SK-N-SH treated with all-trans-retinoic acid at 6 μM for 48 hours (cell line): ENCODE measurements around the gene CLEC2B.

ENCODE experiments used
- ATAC-seq: fragments of 200-7000 bp; cut with Tn5 transposase; 3 replicates; pipeline ENCODE4 v1.9.1; 2020; ENCODE audit warnings: mild to moderate bottlenecking, moderate library complexity
- ARNTL ChIP-seq: fragments of 450-650 bp; formaldehyde crosslinking; IDR thresholded peaks from 2 replicates; pipeline ENCODE4 v1.5.0; 2020; ENCODE audit warnings: low read depth, mild to moderate bottlenecking, moderate library complexity, borderline replicate concordance
- BACH2 ChIP-seq: fragments of 250-450 bp; sonication (Bioruptor Pico); IDR thresholded peaks from 2 replicates; pipeline ENCODE4 v1.9.0; 2021; ENCODE audit warnings: mild to moderate bottlenecking, borderline replicate concordance
- CSDC2 ChIP-seq: fragments of 250-450 bp; sonication (Bioruptor Pico); IDR thresholded peaks from 2 replicates; pipeline ENCODE4 v1.5.0; 2020; ENCODE audit warnings: mild to moderate bottlenecking, moderate library complexity
- ESRRG ChIP-seq: fragments of 250-450 bp; sonication (Bioruptor Pico); IDR thresholded peaks from 2 replicates; pipeline ENCODE4 v1.6.1; 2021; ENCODE audit warnings: mild to moderate bottlenecking
- ISL1 ChIP-seq: fragments of 250-450 bp; sonication (Bioruptor Pico); IDR thresholded peaks from 2 replicates; pipeline ENCODE4 v2.1.2; 2022; ENCODE audit warnings: mild to moderate bottlenecking, moderate library complexity
- OSR1 ChIP-seq: fragments of 250-450 bp; sonication (Bioruptor Pico); IDR thresholded peaks from 2 replicates; pipeline ENCODE4 v1.8.0; 2022; ENCODE audit warnings: moderate library complexity, mild to moderate bottlenecking, inconsistent platforms
- PPARA ChIP-seq: fragments of 250-450 bp; sonication (Bioruptor Pico); IDR thresholded peaks from 2 replicates; pipeline ENCODE4 v1.5.0; 2020; ENCODE audit warnings: mild to moderate bottlenecking, borderline replicate concordance
- RARB ChIP-seq: fragments of 250-450 bp; sonication (Bioruptor Pico); IDR thresholded peaks from 2 replicates; pipeline ENCODE4 v1.8.0; 2021; ENCODE audit warnings: mild to moderate bottlenecking, moderate library complexity
- SNAI2 ChIP-seq: fragments of 250-450 bp; sonication (Bioruptor Pico); IDR thresholded peaks from 2 replicates; pipeline ENCODE4 v1.5.0; 2020; ENCODE audit warnings: mild to moderate bottlenecking, moderate library complexity
- TCF4 ChIP-seq: fragments of 250-450 bp; sonication (Bioruptor Pico); IDR thresholded peaks from 2 replicates; pipeline ENCODE4 v1.8.0; 2021; ENCODE audit warnings: mild to moderate bottlenecking, moderate library complexity, borderline replicate concordance
- TOX ChIP-seq: fragments of 250-450 bp; sonication (Bioruptor Pico); IDR thresholded peaks from 2 replicates; pipeline ENCODE4 v1.8.0; 2021; ENCODE audit warnings: mild to moderate bottlenecking, moderate library complexity, borderline replicate concordance
- ZC3H10 ChIP-seq: fragments of 250-450 bp; sonication (Bioruptor Pico); IDR thresholded peaks from 2 replicates; pipeline ENCODE4 v1.5.1; 2021; ENCODE audit warnings: mild to moderate bottlenecking, moderate library complexity
- ZFP3 ChIP-seq: fragments of 250-450 bp; sonication (Bioruptor Pico); IDR thresholded peaks from 2 replicates; pipeline ENCODE4 v1.5.0; 2020; ENCODE audit warnings: mild to moderate bottlenecking, moderate library complexity
- ZFP30 ChIP-seq: fragments of 450-650 bp; formaldehyde crosslinking; IDR thresholded peaks from 2 replicates; pipeline ENCODE4 v1.5.0; 2022; ENCODE audit warnings: mild to moderate bottlenecking, moderate library complexity
- ZNF565 ChIP-seq: fragments of 450-650 bp; formaldehyde crosslinking; conservative IDR thresholded peaks from 2 replicates; pipeline ENCODE4 v1.5.0; 2020; ENCODE audit warnings: low read depth, mild to moderate bottlenecking, moderate library complexity
- ZNF70 ChIP-seq: fragments of 450-650 bp; formaldehyde crosslinking; IDR thresholded peaks from 2 replicates; pipeline ENCODE4 v1.5.0; 2020; ENCODE audit warnings: mild to moderate bottlenecking, moderate library complexity
- ZNF8 ChIP-seq: fragments of 450-650 bp; formaldehyde crosslinking; IDR thresholded peaks from 2 replicates; pipeline ENCODE4 v1.5.0; 2020; ENCODE audit warnings: mild to moderate bottlenecking, moderate library complexity
- TF ChIP-seq, protein P1 (sequence below): fragments of 250-450 bp; sonication (Bioruptor Pico); IDR thresholded peaks from 2 replicates; pipeline ENCODE4 v1.8.0; 2020; ENCODE audit warnings: mild to moderate bottlenecking, moderate library complexity, borderline replicate concordance
- TF ChIP-seq, protein P2 (sequence below): fragments of 250-450 bp; sonication (Bioruptor Pico); IDR thresholded peaks from 2 replicates; pipeline ENCODE4 v1.5.0; 2020; ENCODE audit warnings: mild to moderate bottlenecking, moderate library complexity
- TF ChIP-seq, protein P3 (sequence below): fragments of 250-450 bp; sonication (Bioruptor Pico); IDR thresholded peaks from 2 replicates; pipeline ENCODE4 v1.5.1; 2021; ENCODE audit warnings: mild to moderate bottlenecking, moderate library complexity
- TF ChIP-seq, protein P4 (sequence below): fragments of 250-450 bp; sonication (Bioruptor Pico); IDR thresholded peaks from 2 replicates; pipeline ENCODE4 v1.8.0; 2021; ENCODE audit warnings: low read depth, mild to moderate bottlenecking, moderate library complexity, borderline replicate concordance
- TF ChIP-seq, protein P5 (sequence below): fragments of 250-450 bp; sonication (Bioruptor Pico); IDR thresholded peaks from 2 replicates; pipeline ENCODE4 v1.5.1; 2020; ENCODE audit warnings: low read depth, mild to moderate bottlenecking, moderate library complexity

Gene CLEC2B

DNA sequence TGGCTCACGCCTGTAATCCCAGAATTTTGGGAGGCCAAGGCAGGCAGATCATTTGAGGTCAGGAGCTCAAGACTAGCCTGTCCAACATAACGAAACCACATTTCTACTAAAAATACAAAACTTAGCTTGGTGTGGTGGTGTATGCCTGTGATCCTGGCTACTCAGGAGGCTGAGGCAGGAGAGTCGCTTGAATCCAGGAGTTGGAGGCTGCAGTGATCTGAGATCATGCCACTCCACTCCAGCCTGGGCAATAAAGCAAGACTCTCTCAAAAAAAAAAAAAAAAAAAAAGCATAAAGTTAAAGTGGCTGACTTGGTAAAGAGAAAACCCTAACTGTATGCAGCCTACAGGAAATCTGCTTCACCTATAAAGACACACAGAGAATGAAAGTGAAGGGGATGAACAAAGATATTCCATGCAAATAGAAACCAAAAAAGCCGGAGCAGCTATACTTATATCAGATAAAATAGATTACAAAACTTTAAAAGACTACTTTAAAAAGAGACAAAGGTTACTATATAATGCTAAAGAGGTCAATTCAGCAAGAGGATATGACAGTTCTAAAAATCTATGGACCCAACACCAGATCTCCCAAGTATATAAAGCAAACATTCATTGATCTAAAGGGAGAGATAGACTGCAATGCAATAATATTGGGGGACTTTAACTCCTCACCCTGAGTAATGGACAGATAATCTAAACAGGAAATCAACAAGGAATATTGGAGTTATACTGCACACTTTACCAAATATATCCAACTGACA, 4.1 kb downstream of the CLEC2B start:
- ATAC-seq, result no peak
- no peak for TF ChIP-seq ISL1 (CRISPR knock-in tag)
- no peak for TF ChIP-seq ZNF8 (CRISPR knock-in tag)
- TF ChIP-seq BACH2 (CRISPR knock-in tag), result no peak
- no peak for TF ChIP-seq ESRRG
- no peak for TF ChIP-seq CSDC2 (CRISPR knock-in tag)
- TF ChIP-seq, protein P1, sequence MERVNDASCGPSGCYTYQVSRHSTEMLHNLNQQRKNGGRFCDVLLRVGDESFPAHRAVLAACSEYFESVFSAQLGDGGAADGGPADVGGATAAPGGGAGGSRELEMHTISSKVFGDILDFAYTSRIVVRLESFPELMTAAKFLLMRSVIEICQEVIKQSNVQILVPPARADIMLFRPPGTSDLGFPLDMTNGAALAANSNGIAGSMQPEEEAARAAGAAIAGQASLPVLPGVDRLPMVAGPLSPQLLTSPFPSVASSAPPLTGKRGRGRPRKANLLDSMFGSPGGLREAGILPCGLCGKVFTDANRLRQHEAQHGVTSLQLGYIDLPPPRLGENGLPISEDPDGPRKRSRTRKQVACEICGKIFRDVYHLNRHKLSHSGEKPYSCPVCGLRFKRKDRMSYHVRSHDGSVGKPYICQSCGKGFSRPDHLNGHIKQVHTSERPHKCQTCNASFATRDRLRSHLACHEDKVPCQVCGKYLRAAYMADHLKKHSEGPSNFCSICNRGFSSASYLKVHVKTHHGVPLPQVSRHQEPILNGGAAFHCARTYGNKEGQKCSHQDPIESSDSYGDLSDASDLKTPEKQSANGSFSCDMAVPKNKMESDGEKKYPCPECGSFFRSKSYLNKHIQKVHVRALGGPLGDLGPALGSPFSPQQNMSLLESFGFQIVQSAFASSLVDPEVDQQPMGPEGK (CRISPR knock-in tag), result no peak
- TF ChIP-seq SNAI2 (CRISPR knock-in tag), result no peak
- TF ChIP-seq ZC3H10, result no peak
- no peak for TF ChIP-seq ZNF70 (CRISPR knock-in tag)
- no peak for TF ChIP-seq ZFP30
- TF ChIP-seq, protein P2, sequence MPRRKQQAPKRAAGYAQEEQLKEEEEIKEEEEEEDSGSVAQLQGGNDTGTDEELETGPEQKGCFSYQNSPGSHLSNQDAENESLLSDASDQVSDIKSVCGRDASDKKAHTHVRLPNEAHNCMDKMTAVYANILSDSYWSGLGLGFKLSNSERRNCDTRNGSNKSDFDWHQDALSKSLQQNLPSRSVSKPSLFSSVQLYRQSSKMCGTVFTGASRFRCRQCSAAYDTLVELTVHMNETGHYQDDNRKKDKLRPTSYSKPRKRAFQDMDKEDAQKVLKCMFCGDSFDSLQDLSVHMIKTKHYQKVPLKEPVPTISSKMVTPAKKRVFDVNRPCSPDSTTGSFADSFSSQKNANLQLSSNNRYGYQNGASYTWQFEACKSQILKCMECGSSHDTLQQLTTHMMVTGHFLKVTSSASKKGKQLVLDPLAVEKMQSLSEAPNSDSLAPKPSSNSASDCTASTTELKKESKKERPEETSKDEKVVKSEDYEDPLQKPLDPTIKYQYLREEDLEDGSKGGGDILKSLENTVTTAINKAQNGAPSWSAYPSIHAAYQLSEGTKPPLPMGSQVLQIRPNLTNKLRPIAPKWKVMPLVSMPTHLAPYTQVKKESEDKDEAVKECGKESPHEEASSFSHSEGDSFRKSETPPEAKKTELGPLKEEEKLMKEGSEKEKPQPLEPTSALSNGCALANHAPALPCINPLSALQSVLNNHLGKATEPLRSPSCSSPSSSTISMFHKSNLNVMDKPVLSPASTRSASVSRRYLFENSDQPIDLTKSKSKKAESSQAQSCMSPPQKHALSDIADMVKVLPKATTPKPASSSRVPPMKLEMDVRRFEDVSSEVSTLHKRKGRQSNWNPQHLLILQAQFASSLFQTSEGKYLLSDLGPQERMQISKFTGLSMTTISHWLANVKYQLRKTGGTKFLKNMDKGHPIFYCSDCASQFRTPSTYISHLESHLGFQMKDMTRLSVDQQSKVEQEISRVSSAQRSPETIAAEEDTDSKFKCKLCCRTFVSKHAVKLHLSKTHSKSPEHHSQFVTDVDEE (CRISPR knock-in tag), result no peak
- TF ChIP-seq, protein P3, sequence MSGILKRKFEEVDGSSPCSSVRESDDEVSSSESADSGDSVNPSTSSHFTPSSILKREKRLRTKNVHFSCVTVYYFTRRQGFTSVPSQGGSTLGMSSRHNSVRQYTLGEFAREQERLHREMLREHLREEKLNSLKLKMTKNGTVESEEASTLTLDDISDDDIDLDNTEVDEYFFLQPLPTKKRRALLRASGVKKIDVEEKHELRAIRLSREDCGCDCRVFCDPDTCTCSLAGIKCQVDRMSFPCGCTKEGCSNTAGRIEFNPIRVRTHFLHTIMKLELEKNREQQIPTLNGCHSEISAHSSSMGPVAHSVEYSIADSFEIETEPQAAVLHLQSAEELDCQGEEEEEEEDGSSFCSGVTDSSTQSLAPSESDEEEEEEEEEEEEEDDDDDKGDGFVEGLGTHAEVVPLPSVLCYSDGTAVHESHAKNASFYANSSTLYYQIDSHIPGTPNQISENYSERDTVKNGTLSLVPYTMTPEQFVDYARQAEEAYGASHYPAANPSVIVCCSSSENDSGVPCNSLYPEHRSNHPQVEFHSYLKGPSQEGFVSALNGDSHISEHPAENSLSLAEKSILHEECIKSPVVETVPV (CRISPR knock-in tag), result no peak
- no peak for TF ChIP-seq PPARA (CRISPR knock-in tag)
- TF ChIP-seq TCF4 (CRISPR knock-in tag), result no peak
- TF ChIP-seq OSR1 (CRISPR knock-in tag), result no peak
- TF ChIP-seq ZNF565 (CRISPR knock-in tag), result no peak
- no peak for TF ChIP-seq ARNTL
- no peak for TF ChIP-seq RARB (CRISPR knock-in tag)
- TF ChIP-seq, protein P4, sequence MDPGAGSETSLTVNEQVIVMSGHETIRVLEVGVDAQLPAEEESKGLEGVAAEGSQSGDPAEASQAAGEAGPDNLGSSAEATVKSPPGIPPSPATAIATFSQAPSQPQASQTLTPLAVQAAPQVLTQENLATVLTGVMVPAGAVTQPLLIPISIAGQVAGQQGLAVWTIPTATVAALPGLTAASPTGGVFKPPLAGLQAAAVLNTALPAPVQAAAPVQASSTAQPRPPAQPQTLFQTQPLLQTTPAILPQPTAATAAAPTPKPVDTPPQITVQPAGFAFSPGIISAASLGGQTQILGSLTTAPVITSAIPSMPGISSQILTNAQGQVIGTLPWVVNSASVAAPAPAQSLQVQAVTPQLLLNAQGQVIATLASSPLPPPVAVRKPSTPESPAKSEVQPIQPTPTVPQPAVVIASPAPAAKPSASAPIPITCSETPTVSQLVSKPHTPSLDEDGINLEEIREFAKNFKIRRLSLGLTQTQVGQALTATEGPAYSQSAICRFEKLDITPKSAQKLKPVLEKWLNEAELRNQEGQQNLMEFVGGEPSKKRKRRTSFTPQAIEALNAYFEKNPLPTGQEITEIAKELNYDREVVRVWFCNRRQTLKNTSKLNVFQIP (CRISPR knock-in tag), result no peak
- TF ChIP-seq ZFP3, result no peak
- TF ChIP-seq, all 23 proteins: peak for 0

DNA sequence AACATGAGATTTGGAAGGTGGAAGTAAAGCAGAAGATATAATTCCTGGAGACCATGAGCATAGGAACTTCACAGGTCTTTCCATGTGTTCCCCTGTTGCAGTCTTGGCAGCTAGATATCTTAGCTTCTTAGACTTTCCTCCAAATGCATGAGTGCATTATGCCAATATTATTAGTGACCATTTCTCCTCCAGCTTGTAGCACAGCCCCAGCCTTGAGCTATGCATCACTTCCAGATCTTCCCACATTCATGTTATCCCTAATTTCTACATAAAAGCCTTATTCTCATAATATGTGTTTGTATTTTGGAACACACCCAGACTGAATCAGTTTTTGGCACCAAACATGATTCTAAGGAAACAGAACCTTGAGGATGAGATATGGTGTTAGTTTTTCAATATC, 11.0 kb downstream of the CLEC2B start:
- TF ChIP-seq TCF4 (CRISPR knock-in tag), result no peak
- no peak for TF ChIP-seq ZC3H10
- TF ChIP-seq ISL1 (CRISPR knock-in tag), result no peak
- no peak for TF ChIP-seq ZNF8 (CRISPR knock-in tag)
- no peak for TF ChIP-seq BACH2 (CRISPR knock-in tag)
- TF ChIP-seq ZNF565 (CRISPR knock-in tag), result no peak
- no peak for TF ChIP-seq CSDC2 (CRISPR knock-in tag)
- no peak for ATAC-seq

DNA sequence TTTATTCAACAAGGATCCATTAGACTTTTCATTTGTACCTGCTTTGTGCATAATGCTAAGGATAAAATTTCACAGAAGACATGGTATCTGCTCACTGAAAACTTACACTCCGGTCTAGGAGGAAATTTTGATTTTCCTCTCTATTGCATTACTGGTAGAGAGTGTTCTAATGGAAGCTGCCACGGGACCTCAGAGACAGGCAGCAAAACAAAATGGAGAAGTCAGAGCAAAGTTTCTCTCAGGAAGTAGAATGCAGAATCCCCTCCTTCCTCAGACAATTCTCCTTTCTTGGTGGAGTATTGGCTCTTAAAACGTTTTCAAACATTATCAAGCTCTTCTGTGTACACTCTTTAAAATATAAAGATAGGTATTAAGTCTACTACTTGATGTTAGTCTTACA, 12.3 kb downstream of the CLEC2B start:
- ATAC-seq, result no peak
- TF ChIP-seq TCF4 (CRISPR knock-in tag), result no peak
- TF ChIP-seq TOX (CRISPR knock-in tag), result no peak
- TF ChIP-seq, protein P5, sequence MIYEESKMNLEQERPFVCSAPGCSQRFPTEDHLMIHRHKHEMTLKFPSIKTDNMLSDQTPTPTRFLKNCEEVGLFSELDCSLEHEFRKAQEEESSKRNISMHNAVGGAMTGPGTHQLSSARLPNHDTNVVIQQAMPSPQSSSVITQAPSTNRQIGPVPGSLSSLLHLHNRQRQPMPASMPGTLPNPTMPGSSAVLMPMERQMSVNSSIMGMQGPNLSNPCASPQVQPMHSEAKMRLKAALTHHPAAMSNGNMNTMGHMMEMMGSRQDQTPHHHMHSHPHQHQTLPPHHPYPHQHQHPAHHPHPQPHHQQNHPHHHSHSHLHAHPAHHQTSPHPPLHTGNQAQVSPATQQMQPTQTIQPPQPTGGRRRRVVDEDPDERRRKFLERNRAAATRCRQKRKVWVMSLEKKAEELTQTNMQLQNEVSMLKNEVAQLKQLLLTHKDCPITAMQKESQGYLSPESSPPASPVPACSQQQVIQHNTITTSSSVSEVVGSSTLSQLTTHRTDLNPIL (CRISPR knock-in tag), result no peak
- no peak for TF ChIP-seq SNAI2 (CRISPR knock-in tag)
- no peak for TF ChIP-seq BACH2 (CRISPR knock-in tag)
- no peak for TF ChIP-seq ESRRG
- no peak for TF ChIP-seq ARNTL
- TF ChIP-seq ZNF565 (CRISPR knock-in tag), result no peak
- no peak for TF ChIP-seq OSR1 (CRISPR knock-in tag)
- no peak for TF ChIP-seq ZFP30
- TF ChIP-seq, protein P2 (CRISPR knock-in tag), result no peak
- TF ChIP-seq ZFP3, result no peak
- TF ChIP-seq ZNF8 (CRISPR knock-in tag), result no peak
- no peak for TF ChIP-seq ZC3H10
- TF ChIP-seq, protein P3 (CRISPR knock-in tag), result no peak
- TF ChIP-seq ZNF70 (CRISPR knock-in tag), result no peak
- TF ChIP-seq ISL1 (CRISPR knock-in tag), result no peak
